CD4-positive, CD25-positive, alpha-beta regulatory T cell (primary cell): Measurements from ENCODE around the gene SLC2A10. TPM values are rescaled to one million over a fixed set of nuclear protein-coding genes. Genes with fewer than 3 reads are reported as not detected.

Source experiments
- ATAC-seq, 2 donors: fragments of 150-1000 bp; cut with Tn5 transposase; one replicate each; pipeline ENCODE4 v1.10.0; 2021; ENCODE audit warnings: low read depth in 2 of 2, moderate number of reproducible peaks in 2 of 2, moderate library complexity in 1 of 2
- DNase-seq, 3 donors: peaks; one replicate each; pipeline versions ENCODE4 v3.0.0 to v3.0.0-alpha.2; 2012 to 2022; ENCODE audit warnings: mixed read lengths in 1 of 3
- H3K27ac ChIP-seq: one replicate; pipeline ENCODE4 v1.7.0; 2013; ENCODE audit warnings: mild to moderate bottlenecking, low read length; ENCODE audit not compliant: insufficient read depth, poor library complexity, severe bottlenecking
- H3K27me3 ChIP-seq: one replicate; pipeline ENCODE4 v1.7.0; 2013; ENCODE audit warnings: low read length; ENCODE audit not compliant: control insufficient read depth, insufficient read depth
- H3K36me3 ChIP-seq: one replicate; pipeline ENCODE4 v1.7.0; 2013; ENCODE audit warnings: mild to moderate bottlenecking, low read length, moderate library complexity; ENCODE audit not compliant: control insufficient read depth, insufficient read depth
- H3K4me1 ChIP-seq: 2 replicates; pipeline ENCODE4 v1.7.0; 2013; ENCODE audit warnings: mild to moderate bottlenecking, low read length; ENCODE audit not compliant: insufficient read depth, control insufficient read depth, poor library complexity, severe bottlenecking
- H3K4me3 ChIP-seq: one replicate; pipeline ENCODE4 v1.7.0; 2013; ENCODE audit warnings: low read depth, mild to moderate bottlenecking, low read length, moderate library complexity
- H3K9me3 ChIP-seq, 2 experiments: 1 replicate in 1 of 2; 2 replicates in 1 of 2; pipeline ENCODE4 v1.7.0; 2013; ENCODE audit warnings: low read length in 2 of 2, mild to moderate bottlenecking in 1 of 2, moderate library complexity in 1 of 2; ENCODE audit not compliant: control insufficient read depth in 2 of 2
- H3K27ac Mint-ChIP-seq, 3 donors: one replicate each; pipeline ENCODE4 v1.8.0; 2020 to 2022; ENCODE audit warnings: mild to moderate bottlenecking in 3 of 3, mixed read lengths in 3 of 3, moderate library complexity in 2 of 3
- H3K27me3 Mint-ChIP-seq: one replicate; pipeline ENCODE4 v1.8.0; 2022; ENCODE audit warnings: mild to moderate bottlenecking, mixed read lengths
- H3K36me3 Mint-ChIP-seq: one replicate; pipeline ENCODE4 v1.8.0; 2020; ENCODE audit warnings: mixed read lengths
- H3K4me1 Mint-ChIP-seq, 4 donors: one replicate each; pipeline ENCODE4 v1.8.0; 2020 to 2022; ENCODE audit warnings: mixed read lengths in 4 of 4, mild to moderate bottlenecking in 1 of 4
- H3K4me3 Mint-ChIP-seq, 4 donors: one replicate each; pipeline ENCODE4 v1.8.0; 2020 to 2022; ENCODE audit warnings: mild to moderate bottlenecking in 4 of 4, mixed read lengths in 4 of 4, moderate library complexity in 3 of 4
- H3K9me3 Mint-ChIP-seq, 7 donors: one replicate each; pipeline ENCODE4 v1.8.0; 2020 to 2022; ENCODE audit warnings: mixed read lengths in 7 of 7, mild to moderate bottlenecking in 3 of 7, moderate library complexity in 2 of 7
- polyA plus RNA-seq, 4 donors: library from polyadenylated mRNA; unstranded; fragments of 300-500 nt; fragmentation: Illumina TruSeq; gene quantifications; one replicate each; pipeline ENCODE4 v1.2.3, GENCODE V29; 2021
- total RNA-seq: library from RNA; stranded (reverse); gene quantifications from one replicate; pipeline ENCODE4 v1.2.3, GENCODE V29; 2022

SLC2A10 gene
- total and polyA plus RNA-seq, 5 donors from 2014 or later: not detected

DNA sequence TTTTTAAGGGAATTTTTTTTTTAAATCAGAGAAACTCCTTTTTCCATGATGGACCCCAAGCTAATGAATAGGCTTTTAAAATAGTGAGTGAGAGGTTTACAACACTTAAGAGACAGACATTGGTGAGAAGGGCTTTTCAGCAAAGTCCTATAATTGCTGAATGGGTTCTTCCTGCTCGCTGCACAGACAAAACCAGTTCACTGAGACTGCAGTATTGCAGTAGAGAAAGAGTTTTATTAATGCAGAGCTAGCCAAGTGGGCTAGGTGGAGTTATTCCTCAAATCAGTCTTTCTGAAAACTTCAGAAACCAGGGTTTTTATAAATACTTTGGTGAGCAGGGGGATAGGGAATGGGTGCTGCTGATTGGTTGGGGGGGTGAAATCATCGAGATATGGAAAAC is 3.2 kb upstream of the SLC2A10 start:
- ATAC-seq (no peak), DNase-seq (no peak)
- H3K4me1 Mint-ChIP-seq: peaks cover 0 to 13% (median 7%) of the 10 kb centered on the region in 4 donors
- H3K4me3 ChIP-seq: no peak overlapping the region
- no peaks in the 10 kb centered on the region for H3K36me3 ChIP-seq
- H3K27ac Mint-ChIP-seq: no peak overlapping the region
- H3K36me3 Mint-ChIP-seq: no peaks in the 10 kb centered on the region
- H3K27me3 ChIP-seq: peaks cover 34% of the 10 kb centered on the region
- H3K27me3 Mint-ChIP-seq: peaks cover 55% of the 10 kb centered on the region
- H3K9me3 ChIP-seq: peaks cover 0 to 11% of the 10 kb centered on the region in 2 experiments
- peaks cover 7% of the 10 kb centered on the region for H3K4me1 ChIP-seq
- no peak overlapping the region for H3K27ac ChIP-seq
- H3K9me3 Mint-ChIP-seq: peaks cover 0 to 7% (median 4%) of the 10 kb centered on the region in 7 donors
- no peak overlapping the region for H3K4me3 Mint-ChIP-seq

GRCh38 chr20:46708172-46708860 is 1.1 kb upstream of the SLC2A10 start:
- Histone ChIP-seq H3K4me1 (peaks cover 7% of the 10 kb centered on the region), H3K36me3 (no peaks in the 10 kb centered on the region), H3K4me3 (no peak overlapping the region), H3K9me3 (peaks cover 0 to 11% of the 10 kb centered on the region in 2 experiments), H3K27ac (no peak overlapping the region), H3K27me3 (peaks cover 26% of the 10 kb centered on the region)
- Mint-ChIP-seq H3K27ac (no peak overlapping the region), H3K27me3 (peaks cover 57% of the 10 kb centered on the region), H3K9me3 (peaks cover 0 to 7% (median 4%) of the 10 kb centered on the region in 7 donors), H3K36me3 (no peaks in the 10 kb centered on the region), H3K4me1 (peaks cover 0 to 13% (median 7%) of the 10 kb centered on the region in 4 donors), H3K4me3 (no peak overlapping the region)
- ATAC-seq (no peak), DNase-seq (peak in 1 of 3 donors; percentile 18)

DNA sequence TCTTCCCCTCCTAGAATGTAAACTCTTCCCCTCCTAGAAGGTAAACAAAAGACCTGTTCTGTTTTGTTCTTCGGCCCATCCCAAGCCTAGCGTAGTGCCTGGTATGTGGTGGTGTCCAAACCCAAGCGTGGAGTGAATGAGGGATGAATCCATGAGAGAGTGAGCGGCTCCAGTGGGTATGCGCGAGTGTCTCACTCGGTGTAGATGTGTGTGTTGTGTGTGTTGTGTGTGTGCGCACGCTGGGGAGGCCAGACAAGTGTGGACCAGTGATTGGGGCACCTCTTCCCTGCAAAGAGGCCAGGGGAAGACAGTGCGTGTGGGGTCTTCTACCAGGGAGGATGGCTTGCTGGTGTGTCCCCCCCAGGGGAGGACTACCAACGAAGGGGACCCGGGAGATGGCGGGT is 392 bp upstream of the SLC2A10 start:
- Histone ChIP-seq H3K27ac (no peak overlapping the region), H3K4me1 (peaks cover 7% of the 10 kb centered on the region), H3K4me3 (no peak overlapping the region), H3K9me3 (peaks cover 0 to 11% of the 10 kb centered on the region in 2 experiments), H3K27me3 (peaks cover 24% of the 10 kb centered on the region), H3K36me3 (no peaks in the 10 kb centered on the region)
- no peak overlapping the region for H3K27ac Mint-ChIP-seq
- H3K27me3 Mint-ChIP-seq: peaks cover 58% of the 10 kb centered on the region
- H3K9me3 Mint-ChIP-seq: peaks cover 0 to 7% (median 4%) of the 10 kb centered on the region in 7 donors
- no peak for DNase-seq
- peaks cover 0 to 13% (median 7%) of the 10 kb centered on the region in 4 donors for H3K4me1 Mint-ChIP-seq
- no peaks in the 10 kb centered on the region for H3K36me3 Mint-ChIP-seq
- no peak for ATAC-seq
- peak overlapping the region in 3 of 4 donors; percentile 44 to 70 (median 70) for H3K4me3 Mint-ChIP-seq

DNA sequence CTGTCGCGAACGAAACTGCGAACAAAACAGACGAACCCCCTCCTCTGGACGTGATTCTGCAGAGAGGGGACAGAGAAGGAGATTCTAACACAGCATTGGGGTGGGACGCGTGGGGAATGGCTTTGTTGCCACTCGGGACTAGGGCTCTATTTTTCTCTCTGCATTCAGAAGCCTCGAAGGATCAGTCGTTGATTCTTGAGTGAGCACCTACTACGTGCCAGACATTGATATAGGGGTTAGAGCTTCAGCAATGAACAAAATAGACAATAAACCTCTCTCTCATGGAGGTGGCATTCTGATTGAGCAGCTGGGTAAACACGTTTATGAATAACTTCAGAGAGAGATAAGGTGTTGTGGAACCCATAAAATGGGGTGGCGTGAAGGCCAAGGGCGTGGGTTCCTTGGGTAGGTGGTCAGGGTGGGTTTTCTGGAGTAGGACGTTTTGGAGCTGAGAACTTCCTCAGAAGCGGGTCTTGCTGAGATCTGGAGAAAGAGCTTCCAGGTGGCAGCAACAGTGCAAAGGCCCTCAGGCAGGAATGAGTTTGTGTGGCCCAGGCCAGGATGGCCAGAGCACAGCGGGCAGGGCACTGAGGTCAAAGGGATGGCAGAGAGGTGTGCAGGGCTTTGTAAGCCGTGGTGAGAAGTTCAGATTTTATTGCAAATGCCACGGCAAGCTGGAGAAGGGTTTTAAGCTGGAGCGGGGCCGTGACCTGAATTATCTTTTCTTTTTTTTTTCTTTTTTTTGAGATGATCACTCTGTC is 884 bp downstream of the SLC2A10 start:
- Mint-ChIP-seq H3K4me1 (peaks cover 0 to 13% (median 7%) of the 10 kb centered on the region in 4 donors), H3K27me3 (peaks cover 70% of the 10 kb centered on the region), H3K36me3 (no peaks in the 10 kb centered on the region), H3K9me3 (peaks cover 0 to 6% (median 3%) of the 10 kb centered on the region in 7 donors), H3K27ac (no peak overlapping the region), H3K4me3 (peak overlapping the region in 2 of 4 donors; percentile 44 to 62)
- peaks cover 7% of the 10 kb centered on the region for H3K4me1 ChIP-seq
- peaks cover 0 to 11% of the 10 kb centered on the region in 2 experiments for H3K9me3 ChIP-seq
- H3K36me3 ChIP-seq: no peaks in the 10 kb centered on the region
- no peak for DNase-seq
- H3K4me3 ChIP-seq: no peak overlapping the region
- no peak overlapping the region for H3K27ac ChIP-seq
- H3K27me3 ChIP-seq: peaks cover 16% of the 10 kb centered on the region
- no peak for ATAC-seq

DNA sequence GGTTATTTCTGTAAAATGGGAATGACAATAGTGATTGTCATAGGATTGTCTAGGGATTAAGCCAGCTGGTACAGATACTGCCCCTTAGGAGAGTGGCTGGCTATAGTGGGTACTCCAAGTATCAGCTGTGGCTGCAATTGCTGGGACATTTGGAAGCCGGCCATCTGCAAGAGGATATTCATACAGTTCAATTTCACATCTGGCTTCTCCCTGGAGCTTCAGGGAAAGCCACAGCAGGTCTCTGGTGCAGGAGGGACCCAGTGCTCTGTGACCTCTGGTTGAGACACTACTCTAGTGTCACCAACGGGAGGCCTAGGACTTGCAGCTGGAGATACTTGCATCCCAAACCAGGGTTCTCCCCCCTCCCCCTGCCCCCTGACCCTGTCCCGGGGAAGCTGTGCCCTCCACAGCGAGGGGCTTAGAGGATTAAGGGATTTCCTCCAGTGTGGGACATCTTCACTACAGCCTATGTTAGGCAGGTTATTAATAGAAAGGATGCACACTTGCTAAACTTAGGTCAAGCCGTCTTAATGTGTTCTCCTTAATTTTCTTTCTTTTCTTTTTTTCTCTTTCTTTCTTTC is 2.7 kb downstream of the SLC2A10 start:
- Histone ChIP-seq H3K9me3 (no peaks in the 10 kb centered on the region), H3K36me3 (no peaks in the 10 kb centered on the region), H3K27me3 (peaks cover 13% of the 10 kb centered on the region), H3K4me3 (no peak overlapping the region), H3K27ac (no peak overlapping the region), H3K4me1 (peaks cover 7% of the 10 kb centered on the region)
- H3K36me3 Mint-ChIP-seq: no peaks in the 10 kb centered on the region
- H3K4me3 Mint-ChIP-seq: no peak overlapping the region
- no peak for DNase-seq
- H3K4me1 Mint-ChIP-seq: peaks cover 0 to 13% (median 7%) of the 10 kb centered on the region in 4 donors
- H3K27ac Mint-ChIP-seq: no peak overlapping the region
- ATAC-seq: no peak
- peaks cover 61% of the 10 kb centered on the region for H3K27me3 Mint-ChIP-seq
- peaks cover 0 to 5% (median 0%) of the 10 kb centered on the region in 7 donors for H3K9me3 Mint-ChIP-seq

- no peak for ATAC-seq
- Histone ChIP-seq H3K36me3 (no peaks in the 10 kb centered on the region), H3K4me3 (no peak overlapping the region), H3K4me1 (peaks cover 7% of the 10 kb centered on the region), H3K27ac (no peak overlapping the region), H3K27me3 (peaks cover 4% of the 10 kb centered on the region), H3K9me3 (no peaks in the 10 kb centered on the region)
- Mint-ChIP-seq H3K4me1 (peaks cover 0 to 8% (median 5%) of the 10 kb centered on the region in 4 donors), H3K9me3 (peaks cover 0 to 3% (median 0%) of the 10 kb centered on the region in 7 donors), H3K27ac (no peak overlapping the region), H3K27me3 (peaks cover 45% of the 10 kb centered on the region), H3K36me3 (no peaks in the 10 kb centered on the region), H3K4me3 (no peak overlapping the region)
- DNase-seq: no peak
These were observed 4.7 kb downstream of the SLC2A10 start for GRCh38 chr20:46713957-46714834.

DNA sequence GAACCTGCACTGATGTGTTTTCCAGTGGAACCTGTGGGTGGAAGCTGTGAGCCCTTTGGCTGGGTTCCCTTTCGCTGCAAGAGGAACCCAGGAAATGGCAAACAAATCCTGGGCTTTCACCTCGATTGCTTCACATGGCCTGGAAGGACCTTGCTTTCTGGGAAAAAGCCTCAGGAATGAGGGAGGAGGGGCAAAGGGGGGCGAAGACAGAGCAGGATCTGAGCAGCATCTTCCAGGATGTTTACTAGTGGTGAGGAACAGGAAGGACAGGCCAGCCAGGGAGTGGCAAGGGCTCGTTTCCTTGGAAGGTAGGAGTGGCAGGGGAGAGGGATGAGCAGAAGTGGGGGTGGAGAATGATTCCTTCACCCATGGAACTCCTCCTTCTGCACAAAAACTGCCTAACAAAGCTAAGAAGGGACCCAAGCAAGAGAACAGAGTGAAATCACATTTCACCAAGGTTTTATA is 5.9 kb downstream of the SLC2A10 start:
- H3K4me3 Mint-ChIP-seq: no peak overlapping the region
- H3K27me3 Mint-ChIP-seq: peaks cover 39% of the 10 kb centered on the region
- peaks cover 0 to 6% (median 3%) of the 10 kb centered on the region in 7 donors for H3K9me3 Mint-ChIP-seq
- H3K4me1 Mint-ChIP-seq: peaks cover 0 to 2% (median under 1%) of the 10 kb centered on the region in 4 donors
- H3K27me3 ChIP-seq: peaks cover under 1% of the 10 kb centered on the region
- no peaks in the 10 kb centered on the region for H3K4me1 ChIP-seq
- no peak overlapping the region for H3K27ac ChIP-seq
- no peaks in the 10 kb centered on the region for H3K9me3 ChIP-seq
- DNase-seq (no peak), ATAC-seq (no peak)
- H3K4me3 ChIP-seq: no peak overlapping the region
- H3K27ac Mint-ChIP-seq: peak overlapping the region in 1 of 3 donors; percentile 36
- H3K36me3 Mint-ChIP-seq: no peaks in the 10 kb centered on the region
- no peaks in the 10 kb centered on the region for H3K36me3 ChIP-seq
